KMS-11 (cell line): Measurements from ENCODE around the gene MYO18B.

ENCODE experiments used
- H2AFZ ChIP-seq: fragments of 200-600 bp; sonication (generic); 2 replicates; pipeline ENCODE4 v1.6.1; 2016; ENCODE audit warnings: antibody characterized with exemption, mixed run types, low read depth
- H3K27ac ChIP-seq: fragments of 200-600 bp; sonication (generic); 2 replicates; pipeline ENCODE4 v1.6.1; 2016; ENCODE audit warnings: mild to moderate bottlenecking, mixed run types
- H3K27me3 ChIP-seq: fragments of 200-600 bp; sonication (generic); 2 replicates; pipeline ENCODE4 v1.6.1; 2017; ENCODE audit warnings: mild to moderate bottlenecking, low read depth, mixed run types, moderate library complexity; ENCODE audit not compliant: insufficient read depth
- H3K36me3 ChIP-seq: fragments of 200-600 bp; sonication (generic); 2 replicates; pipeline ENCODE4 v1.6.1; 2017; ENCODE audit warnings: mild to moderate bottlenecking, mixed run types; ENCODE audit not compliant: insufficient read depth
- H3K4me1 ChIP-seq: fragments of 200-600 bp; sonication (generic); 2 replicates; pipeline ENCODE4 v1.6.1; 2016; ENCODE audit warnings: mild to moderate bottlenecking, low read depth, mixed run types; ENCODE audit not compliant: poor library complexity, severe bottlenecking
- H3K4me2 ChIP-seq: fragments of 200-600 bp; sonication (generic); 2 replicates; pipeline ENCODE4 v1.7.0; 2016; ENCODE audit warnings: mild to moderate bottlenecking, mixed run types
- H3K4me3 ChIP-seq: fragments of 200-600 bp; sonication (generic); IDR thresholded peaks from 2 replicates; pipeline ENCODE4 v1.6.1; 2017; ENCODE audit warnings: low read depth, low read length, mixed read lengths; ENCODE audit not compliant: insufficient read depth
- H3K79me2 ChIP-seq: fragments of 200-600 bp; sonication (generic); 2 replicates; pipeline ENCODE4 v1.6.1; 2016; ENCODE audit warnings: low read depth, mixed run types; ENCODE audit not compliant: insufficient read depth
- H3K9ac ChIP-seq: fragments of 200-600 bp; sonication (generic); 2 replicates; pipeline ENCODE4 v1.6.1; 2016; ENCODE audit warnings: mild to moderate bottlenecking, mixed run types
- H4K20me1 ChIP-seq: fragments of 200-600 bp; sonication (generic); 2 replicates; pipeline ENCODE4 v1.6.1; 2016; ENCODE audit warnings: mild to moderate bottlenecking, mixed run types; ENCODE audit not compliant: insufficient read depth
- TF ChIP-seq, protein P1 (sequence below): fragments of 200-600 bp; sonication (generic); conservative IDR thresholded peaks from 2 replicates; pipeline ENCODE4 v1.6.1; 2017; ENCODE audit warnings: low read depth, mild to moderate bottlenecking, antibody characterized with exemption, low read length, moderate library complexity, mixed read lengths

MYO18B gene

DNA sequence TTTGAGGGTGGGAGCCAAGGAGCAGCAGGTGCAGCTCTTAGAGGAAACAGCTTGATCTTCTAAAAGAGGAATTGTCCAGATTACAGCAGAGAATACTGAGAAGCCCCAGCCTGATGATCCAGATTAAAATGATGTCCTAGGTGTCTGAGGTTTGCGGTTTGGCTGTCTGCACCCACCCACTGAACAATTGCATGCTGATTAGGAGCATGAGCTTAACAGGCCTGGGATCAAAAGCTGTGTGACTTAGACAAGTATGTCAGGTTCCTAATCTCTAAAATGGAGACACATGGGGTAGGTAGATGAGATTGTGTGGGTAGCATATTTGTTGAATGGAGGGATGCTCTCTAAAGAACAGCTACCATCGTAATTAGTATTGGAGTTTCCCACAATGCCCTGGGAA lies 260.5 kb downstream of the MYO18B start:
- TF ChIP-seq, protein P1, sequence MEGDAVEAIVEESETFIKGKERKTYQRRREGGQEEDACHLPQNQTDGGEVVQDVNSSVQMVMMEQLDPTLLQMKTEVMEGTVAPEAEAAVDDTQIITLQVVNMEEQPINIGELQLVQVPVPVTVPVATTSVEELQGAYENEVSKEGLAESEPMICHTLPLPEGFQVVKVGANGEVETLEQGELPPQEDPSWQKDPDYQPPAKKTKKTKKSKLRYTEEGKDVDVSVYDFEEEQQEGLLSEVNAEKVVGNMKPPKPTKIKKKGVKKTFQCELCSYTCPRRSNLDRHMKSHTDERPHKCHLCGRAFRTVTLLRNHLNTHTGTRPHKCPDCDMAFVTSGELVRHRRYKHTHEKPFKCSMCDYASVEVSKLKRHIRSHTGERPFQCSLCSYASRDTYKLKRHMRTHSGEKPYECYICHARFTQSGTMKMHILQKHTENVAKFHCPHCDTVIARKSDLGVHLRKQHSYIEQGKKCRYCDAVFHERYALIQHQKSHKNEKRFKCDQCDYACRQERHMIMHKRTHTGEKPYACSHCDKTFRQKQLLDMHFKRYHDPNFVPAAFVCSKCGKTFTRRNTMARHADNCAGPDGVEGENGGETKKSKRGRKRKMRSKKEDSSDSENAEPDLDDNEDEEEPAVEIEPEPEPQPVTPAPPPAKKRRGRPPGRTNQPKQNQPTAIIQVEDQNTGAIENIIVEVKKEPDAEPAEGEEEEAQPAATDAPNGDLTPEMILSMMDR: no peak
- Histone ChIP-seq H3K79me2 (no peaks in the 10 kb centered on the region), H3K36me3 (no peaks in the 10 kb centered on the region)

DNA sequence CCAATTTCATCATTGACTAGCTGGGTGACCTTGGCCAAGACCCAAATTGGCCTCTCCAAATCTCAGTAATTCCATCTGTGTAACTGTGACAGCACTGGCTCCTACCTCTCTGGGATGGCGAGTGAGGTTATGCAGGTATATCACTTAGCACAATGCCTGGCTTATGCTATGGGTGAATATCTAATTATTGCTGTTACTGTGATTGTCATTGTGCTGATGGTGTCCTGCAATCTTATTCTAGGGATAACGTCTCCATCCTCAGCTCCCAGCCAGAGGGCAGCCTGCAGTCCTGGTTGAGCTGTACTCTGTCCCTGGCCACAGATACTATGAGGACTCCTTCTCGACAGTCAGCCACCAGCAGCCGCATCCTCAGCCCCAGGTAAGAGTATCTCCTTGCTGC lies 262.5 kb downstream of the MYO18B start:
- H3K9ac ChIP-seq: no peak overlapping the region
- no peak overlapping the region for H2AFZ ChIP-seq
- TF ChIP-seq, protein P1: no peak
- H3K4me3 ChIP-seq: no peak overlapping the region
- no peak overlapping the region for H3K27ac ChIP-seq
- no peaks in the 10 kb centered on the region for H3K27me3 ChIP-seq
- no peaks in the 10 kb centered on the region for H3K36me3 ChIP-seq
- H4K20me1 ChIP-seq: no peaks in the 10 kb centered on the region
- H3K79me2 ChIP-seq: no peaks in the 10 kb centered on the region
- no peaks in the 10 kb centered on the region for H3K4me1 ChIP-seq
- no peak overlapping the region for H3K4me2 ChIP-seq

More for the DNA sequence above, 260.5 kb downstream of the MYO18B start:
- H4K20me1 ChIP-seq: no peaks in the 10 kb centered on the region
- no peaks in the 10 kb centered on the region for H3K27me3 ChIP-seq
- no peak overlapping the region for H2AFZ ChIP-seq
- no peaks in the 10 kb centered on the region for H3K4me1 ChIP-seq
- H3K9ac ChIP-seq: no peak overlapping the region
- H3K27ac ChIP-seq: no peak overlapping the region
- H3K4me2 ChIP-seq: no peak overlapping the region
- no peak overlapping the region for H3K4me3 ChIP-seq

DNA sequence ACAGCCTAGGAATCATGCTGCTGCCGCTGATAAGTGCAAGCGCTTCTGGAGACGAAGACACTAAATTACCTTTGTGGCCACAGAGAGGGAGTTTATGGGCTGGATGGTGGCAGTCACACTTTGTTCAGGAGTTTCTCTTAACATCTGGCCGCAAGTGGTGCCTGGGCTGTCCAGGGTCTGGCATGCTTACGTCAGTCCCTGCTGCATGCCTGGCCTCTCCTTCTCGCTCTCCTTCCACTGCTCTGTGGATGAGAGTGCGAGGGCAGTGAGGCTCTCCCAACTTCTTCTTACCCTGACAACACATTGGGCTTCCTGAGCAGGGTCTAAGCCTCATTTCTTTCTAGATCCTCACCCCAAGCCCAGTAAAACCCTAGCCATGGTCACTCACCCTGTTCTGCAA lies 266.6 kb downstream of the MYO18B start:
- Histone ChIP-seq H3K27ac (no peak overlapping the region), H4K20me1 (no peaks in the 10 kb centered on the region), H3K36me3 (no peaks in the 10 kb centered on the region), H3K4me3 (no peak overlapping the region), H3K79me2 (no peaks in the 10 kb centered on the region), H3K4me2 (no peak overlapping the region), H3K27me3 (no peaks in the 10 kb centered on the region), H2AFZ (no peak overlapping the region), H3K9ac (no peak overlapping the region), H3K4me1 (no peaks in the 10 kb centered on the region)
- TF ChIP-seq, protein P1: no peak

DNA sequence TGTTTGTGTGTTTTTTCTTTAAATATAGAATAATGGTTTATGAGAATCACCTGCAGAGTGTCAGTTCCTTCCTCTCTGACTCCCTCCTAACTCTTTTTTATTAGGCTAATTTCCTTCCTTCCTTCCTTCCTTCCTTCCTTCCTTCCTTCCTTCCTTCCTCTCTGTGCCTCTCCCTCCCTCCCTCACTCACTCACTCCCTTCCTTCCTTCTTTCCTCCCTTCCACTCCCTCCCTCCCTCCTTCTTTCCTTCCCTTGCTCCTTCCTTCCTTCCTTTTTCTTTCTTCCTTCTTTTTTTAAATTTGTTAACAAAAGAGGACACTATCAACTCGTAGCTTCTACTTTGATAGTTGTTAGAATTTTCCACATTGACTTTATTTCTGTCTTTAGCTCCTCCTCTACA lies 274.9 kb downstream of the MYO18B start:
- Histone ChIP-seq H2AFZ (no peak overlapping the region), H3K36me3 (no peaks in the 10 kb centered on the region), H3K4me3 (no peak overlapping the region), H3K79me2 (no peaks in the 10 kb centered on the region), H3K4me2 (no peak overlapping the region), H3K27me3 (no peaks in the 10 kb centered on the region), H3K4me1 (no peaks in the 10 kb centered on the region), H3K27ac (no peak overlapping the region), H4K20me1 (no peaks in the 10 kb centered on the region), H3K9ac (no peak overlapping the region)
- TF ChIP-seq, protein P1: no peak
